GM19025 (cell line): ENCODE results near the gene OR10V1.

ENCODE experiments used
- ATAC-seq: cut with Tn5 transposase; IDR thresholded peaks from one replicate; pipeline ENCODE4 v1.9.1; 2021; ENCODE audit warnings: mild to moderate bottlenecking, low read depth, moderate library complexity; ENCODE audit not compliant: unreplicated experiment

OR10V1 gene, protein sequence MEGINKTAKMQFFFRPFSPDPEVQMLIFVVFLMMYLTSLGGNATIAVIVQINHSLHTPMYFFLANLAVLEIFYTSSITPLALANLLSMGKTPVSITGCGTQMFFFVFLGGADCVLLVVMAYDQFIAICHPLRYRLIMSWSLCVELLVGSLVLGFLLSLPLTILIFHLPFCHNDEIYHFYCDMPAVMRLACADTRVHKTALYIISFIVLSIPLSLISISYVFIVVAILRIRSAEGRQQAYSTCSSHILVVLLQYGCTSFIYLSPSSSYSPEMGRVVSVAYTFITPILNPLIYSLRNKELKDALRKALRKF

DNA sequence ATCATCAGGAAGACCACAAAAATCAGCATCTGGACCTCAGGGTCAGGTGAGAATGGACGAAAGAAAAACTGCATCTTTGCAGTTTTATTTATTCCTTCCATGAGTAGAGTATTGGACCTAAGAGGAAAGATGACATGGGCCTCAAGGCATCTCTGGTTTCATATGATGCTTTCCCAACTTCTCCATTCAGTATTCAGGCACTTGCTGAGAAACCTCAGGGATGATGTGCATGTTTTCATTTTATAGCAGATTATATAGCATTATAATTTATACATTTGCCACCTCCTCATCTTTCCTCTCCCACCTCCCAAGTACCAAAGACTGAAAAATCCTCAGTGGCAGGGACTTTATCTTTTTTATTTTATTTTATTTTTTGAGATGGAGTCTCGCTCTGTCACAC, at the start of gene OR10V1:
OR10V1 (minus strand) TSS at position 101 of the 400 bp plus-strand sequence; CDS start at position 101, 0 bp downstream.
- no peak for ATAC-seq

DNA sequence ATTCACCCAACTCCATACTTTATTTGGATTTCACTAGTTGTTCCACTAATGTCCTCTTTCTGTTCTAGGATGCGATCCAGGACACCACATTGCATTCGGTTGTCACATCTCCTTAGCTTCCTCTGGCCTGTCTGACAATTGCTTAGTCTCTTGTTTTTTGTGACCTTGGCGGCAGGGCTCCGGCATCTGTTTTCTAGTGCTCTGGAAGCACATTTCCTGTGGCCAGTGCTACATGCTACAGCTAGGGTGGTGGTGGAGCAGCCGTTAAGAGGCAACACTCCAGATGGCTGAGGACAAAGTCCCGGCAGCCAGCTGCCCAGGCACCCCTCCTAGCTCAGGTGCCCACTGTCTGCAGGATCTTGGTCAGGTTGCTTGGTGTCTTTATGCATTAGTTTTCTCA, 48.3 kb upstream of the OR10V1 start:
- no peak for ATAC-seq

DNA sequence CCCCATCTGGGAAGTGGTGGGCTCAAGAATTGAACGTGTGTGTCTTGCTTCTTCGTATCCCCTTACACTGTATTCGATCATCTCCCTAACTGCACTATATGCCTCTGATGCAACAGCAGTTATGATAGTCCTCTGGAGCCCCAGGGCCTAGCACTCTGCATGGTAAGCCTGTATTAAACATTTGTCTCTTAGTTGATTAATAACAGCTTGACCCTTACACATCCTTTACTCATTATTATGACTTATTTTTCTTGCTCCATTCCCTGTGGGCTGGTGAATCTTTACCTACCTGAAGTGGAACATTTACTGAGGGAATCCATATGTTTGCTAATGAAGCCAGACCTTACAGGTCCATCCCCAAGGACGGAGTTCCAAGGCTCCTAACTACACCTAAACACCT, 47.1 kb upstream of the OR10V1 start:
- no peak for ATAC-seq

DNA sequence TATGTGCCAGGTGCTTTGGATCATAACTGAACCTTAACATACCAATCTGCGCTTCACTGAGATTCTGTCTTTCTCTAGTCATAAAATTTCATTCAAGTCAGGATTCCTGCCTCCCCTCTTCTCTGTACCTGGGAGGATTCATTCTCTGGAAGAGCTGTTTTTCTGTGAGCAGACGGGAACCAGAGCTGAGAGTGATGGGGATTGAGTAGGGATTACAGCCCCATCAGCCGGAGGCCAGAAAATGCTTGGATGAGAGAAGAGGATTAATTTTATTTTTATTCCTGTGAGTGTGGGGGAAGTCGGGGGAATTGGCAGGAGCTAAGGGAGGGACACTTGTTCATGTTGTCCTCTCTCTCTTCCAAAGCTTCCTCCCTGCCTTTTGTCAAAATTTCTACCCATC, 46.3 kb upstream of the OR10V1 start:
- ATAC-seq: no peak

DNA sequence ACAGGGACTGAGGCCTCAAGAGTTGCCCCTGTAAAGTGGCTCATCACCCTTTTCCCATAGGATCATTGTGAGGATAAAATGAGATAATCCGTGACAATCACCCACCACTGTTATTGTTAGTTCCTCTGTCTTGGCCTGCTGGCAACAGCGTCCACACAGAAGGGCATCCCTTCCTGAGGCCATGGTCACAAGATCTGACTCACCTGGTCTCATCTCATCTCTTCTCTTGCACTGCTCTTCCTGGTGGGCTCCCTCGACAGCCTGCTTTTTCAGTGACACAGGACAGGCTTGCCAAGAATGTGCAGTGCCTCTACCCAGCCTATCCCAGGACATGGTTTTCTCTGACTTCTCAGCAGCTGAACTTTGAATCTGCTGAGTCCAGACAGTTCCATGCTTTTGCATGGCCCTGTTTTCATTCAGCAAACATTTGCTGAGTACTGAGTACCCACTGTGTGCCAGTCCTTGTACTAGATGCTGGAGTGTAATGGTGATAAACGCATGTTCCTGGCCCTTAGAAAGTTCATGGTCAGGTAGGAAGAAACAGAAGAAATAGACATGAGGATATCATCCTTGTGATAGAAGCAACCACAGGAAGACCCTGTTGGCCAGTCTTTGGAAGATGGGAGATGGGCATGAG, 44.9 kb upstream of the OR10V1 start:
- ATAC-seq: no peak

DNA sequence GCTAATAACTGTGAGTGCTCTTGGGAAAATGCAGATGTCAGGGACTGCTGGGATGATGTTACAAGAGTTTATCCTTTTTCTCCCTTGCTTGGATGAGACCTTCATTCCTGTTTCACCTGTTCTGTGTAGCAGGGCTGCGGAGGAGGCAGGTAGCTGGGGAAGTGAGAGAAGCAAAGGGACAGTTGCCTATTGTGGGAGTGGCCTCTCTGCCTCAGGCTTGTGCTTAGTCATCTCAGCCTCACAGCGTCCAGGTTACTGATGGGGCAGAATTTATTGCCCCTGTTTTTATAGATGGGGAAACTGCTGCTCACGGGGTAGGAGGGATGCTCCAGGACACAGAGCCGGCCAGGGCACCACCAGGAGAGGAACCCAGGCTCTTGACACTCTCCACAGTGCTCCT, 43.2 kb upstream of the OR10V1 start:
- no peak for ATAC-seq

DNA sequence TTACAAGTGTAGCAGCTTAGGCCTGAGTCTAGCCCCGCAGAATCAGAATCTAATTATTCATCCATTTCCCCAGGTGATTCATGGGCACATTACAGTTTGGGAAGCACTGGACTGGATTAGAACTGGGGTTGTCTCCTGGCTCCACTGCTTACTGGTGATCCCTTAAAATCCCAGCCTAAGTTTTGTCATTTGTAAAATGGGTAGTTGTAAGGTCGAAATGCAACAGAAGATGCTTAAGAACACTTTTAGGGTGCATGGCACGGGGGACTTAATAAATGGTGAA, 42.9 kb upstream of the OR10V1 start:
- no peak for ATAC-seq

DNA sequence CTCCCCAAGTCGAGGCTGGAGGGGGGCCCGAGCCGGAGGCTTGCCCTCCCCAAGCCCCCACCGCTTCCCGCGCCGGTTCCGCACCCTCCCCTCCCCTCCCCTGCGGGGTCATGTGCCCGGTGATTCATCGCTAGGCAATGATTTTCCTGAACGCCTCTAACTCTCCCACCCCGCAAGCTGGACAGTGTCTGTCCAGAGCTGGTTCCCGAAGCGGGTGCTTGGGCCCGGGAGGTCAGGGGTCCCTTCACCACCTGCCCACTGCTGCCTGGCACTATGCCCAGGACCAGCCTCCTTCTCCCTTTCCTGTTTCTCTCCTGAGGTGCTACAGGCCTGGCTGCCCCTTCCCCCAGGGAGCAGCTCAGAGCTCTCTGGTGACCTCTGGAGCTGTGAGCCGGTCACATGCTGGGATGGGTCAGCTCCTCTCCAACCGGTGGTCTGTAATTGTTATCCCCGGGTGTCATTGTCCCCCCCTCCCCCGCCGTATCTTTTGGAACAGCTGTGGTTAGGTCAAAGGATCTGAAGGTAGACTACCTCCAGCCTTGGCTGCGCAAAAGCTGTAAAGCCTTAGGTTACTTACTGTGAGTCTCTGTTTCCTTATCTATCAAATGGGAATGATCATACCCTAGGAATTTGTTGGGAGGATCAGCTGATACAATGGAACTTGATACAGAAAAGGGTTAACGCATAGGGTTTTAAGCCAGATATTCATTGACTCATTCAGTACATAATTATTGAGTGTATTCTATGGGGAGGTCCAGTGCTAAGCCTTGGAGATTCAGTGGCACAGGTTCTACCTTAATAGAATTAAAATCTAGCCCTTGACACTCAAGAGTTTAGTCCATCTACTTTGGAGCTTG, 42.3 kb upstream of the OR10V1 start:
- ATAC-seq: no peak

DNA sequence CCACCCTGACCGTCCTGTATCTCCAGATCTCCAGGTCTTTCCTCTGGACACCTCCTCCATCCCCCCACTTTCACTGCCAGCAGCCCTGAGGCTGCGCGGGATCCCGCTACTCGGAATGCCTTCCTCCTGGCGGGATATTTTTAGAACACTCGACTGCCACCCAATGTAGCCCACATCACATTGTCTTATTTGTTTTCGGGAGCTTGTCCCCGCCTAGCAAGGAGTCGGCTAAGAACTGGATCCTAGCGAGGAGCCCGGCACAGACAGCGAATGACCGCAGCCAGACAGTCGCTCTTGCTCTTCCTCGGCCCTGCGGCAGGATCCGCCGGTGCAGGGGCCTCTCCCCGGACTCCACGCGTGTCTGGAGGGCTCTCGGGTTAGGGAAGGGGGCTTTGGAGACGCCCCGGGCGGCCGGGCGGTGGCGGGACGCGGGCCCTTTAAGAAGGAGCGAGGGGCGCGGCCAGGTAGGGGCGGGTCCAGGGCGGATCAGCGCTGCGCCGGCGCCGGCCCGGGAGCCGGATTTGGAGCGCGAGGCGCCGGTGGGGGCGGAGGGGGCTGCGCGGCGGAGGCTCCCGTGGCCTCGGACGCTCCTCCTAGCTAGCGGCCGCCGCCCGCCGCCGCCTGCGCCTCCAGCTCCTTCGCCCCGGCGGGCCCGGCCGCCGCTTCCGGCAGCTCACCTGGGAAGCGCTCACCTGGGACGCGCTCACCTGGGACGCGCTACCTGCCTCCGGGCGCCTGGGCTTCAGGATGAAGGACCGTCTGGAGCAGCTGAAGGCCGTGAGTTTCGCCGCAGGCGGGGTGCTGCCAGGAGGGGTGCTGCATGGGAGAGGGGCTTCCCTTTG, 41.4 kb upstream of the OR10V1 start, which contains the start of gene STX3:
STX3 (plus strand) TSS at position 518 of the 842 bp plus-strand sequence; CDS start at position 748, 230 bp downstream.
- ATAC-seq: peak; percentile 62

DNA sequence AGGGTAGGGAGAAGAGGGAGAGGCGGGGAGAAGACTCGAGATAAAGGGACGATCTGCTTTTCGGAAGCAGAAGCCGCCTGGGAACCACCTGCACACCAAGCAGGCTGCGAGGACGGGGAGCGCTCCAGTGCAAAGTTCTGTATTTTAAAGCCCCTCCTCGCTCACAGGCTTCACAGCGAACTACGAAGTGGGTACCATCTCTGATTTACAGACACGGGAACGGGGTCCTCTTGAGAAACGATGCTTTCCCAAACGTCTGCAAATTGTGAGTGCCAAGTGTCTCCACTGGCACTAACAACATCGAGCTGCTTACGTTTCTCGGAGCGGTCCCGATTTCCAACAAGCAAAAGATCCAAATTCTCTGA, 40.8 kb upstream of the OR10V1 start:
- peak; percentile 12 for ATAC-seq

DNA sequence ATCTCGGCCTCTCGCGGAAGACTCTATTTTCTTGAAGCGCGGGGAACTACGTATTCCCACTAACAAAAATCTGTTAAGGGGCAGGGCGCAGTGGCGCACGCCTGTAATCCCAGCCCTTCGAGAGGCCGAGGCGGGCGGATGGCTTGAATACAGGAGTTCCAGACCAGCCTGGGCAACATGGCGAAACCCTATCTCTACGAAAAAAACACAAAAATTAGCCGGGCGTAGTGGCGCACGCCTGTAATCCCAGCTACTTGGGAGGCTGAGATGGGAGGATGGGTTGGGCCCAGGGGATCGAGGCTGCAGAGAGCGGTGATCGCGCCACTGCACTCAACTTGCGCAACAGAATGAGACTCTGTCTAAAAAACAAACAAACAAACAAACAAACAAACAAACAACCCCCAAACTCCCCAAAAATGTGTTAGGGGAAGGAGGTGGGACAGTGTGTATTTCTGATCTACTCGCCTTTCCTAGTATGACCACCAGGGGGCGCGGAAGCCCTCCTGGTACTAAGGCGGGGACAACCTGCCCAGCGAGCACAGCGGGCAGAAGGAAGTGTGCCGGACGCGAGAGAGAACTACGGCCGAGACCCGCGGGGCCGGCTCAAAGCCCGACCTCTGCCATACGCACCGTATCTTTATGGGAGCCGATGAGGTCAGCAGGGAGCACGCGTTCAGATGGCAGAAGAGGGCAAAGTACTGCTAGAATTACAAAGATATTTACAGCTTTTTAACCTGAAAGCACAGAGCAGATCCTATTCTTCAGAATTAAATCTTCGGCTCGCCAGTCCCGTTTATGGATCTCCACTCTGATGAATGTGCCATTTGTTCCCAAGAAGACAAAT, 40.2 kb upstream of the OR10V1 start:
- ATAC-seq: peak; percentile 75

DNA sequence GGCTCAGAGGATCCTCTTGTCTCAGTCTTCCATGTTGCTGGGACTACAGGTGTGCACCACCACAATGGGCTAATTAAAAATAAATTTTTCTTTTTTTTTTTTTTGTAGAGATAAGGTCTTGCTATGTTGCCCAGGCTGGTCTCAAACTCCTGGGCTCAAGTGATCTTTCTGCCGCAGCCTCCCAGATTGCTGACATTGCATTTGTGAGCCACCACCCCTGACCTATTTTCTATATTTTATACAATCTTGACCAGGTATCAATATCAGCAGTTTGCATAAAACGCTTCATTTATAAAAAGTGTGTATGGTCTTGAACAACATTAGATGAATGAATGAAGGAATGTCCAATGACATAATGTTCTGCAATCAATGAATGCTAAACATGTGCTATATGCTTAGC, 32.5 kb upstream of the OR10V1 start:
- ATAC-seq: no peak

DNA sequence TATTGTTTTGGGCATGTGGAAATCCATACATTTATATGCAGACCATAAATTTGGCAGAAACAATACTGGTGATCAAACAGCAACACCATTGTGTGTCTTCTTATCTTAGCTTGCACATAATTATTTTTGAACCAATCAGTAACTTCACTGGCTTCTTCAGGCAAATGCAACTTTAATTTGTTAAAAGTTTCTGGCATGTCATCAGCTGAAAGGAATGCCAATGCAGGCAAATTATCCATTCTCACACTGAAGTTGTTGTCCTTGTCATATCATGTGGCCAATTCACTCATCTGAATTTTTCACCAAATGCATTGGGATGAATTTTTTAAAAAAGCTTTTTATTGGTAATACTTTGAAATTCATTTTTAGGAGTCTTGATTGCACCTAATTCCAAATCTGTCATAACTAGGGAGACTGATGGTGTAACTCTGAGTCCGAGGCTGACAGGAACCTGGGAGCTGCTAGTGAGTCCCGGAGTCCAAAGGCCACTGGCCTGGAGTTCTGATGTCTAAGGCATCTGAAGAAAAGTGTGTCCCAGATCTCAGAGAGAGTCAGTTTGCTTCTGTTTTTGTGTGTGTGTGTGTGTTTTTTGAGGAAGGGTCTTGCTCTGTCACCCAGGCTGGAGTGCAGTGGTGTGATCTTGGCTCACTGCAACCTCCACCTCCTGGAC, 17.4 kb upstream of the OR10V1 start:
- no peak for ATAC-seq

DNA sequence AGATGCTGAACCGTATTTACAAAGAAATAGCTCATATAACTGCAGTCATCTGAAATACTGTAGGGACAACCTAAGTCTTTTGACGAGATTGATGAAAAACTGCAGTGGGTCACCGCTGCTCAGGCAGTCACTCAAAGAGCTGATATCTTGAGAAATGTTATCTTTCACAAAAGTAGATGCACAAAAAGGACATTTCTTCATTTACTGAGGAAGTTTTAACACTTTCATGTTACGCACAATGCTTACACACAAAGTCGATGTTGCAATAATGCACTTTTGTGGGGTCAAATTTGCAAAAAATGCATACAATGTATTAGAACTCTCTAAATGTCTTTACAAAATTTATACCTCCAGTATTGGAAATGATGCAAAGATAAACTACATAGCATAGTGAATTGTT, 16.2 kb upstream of the OR10V1 start:
- no peak for ATAC-seq

DNA sequence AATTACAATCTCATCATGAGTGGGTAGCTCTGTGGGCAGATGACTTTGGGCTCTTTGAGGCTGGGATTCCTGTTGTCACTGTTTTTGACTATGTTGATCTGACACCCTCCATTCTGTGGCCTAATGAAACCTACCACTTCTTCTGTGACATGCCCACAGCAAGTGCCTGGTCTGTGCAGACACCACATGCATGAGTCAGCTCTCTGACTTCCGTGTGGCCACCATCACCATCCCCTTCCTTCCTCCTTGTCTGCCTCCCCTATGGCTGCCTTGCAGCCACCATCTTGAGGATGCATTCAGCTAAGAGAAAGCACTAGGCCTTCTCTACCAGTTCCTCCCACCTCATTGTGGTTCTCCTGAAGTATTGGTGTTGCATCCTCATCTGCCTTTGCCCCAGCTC, 15.3 kb upstream of the OR10V1 start:
- ATAC-seq: no peak

DNA sequence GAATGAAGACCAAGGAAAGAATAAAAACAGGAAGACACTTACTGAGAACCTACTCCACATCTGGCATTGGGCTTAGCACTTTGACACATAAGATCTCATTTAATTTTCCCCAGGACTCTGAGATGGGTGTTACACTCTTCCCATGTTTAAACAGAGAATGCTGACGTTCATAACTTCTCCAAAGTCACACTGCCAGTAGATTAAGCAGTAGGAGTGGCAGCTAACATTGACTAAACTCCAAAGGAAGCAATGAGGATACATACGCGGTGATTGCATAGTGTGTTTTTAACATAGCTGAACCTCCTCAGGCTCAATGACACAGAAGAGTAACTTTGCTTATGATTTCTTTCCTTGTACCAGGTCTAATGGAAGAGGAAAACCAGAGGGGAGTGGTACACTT, 14.5 kb upstream of the OR10V1 start:
- no peak for ATAC-seq

DNA sequence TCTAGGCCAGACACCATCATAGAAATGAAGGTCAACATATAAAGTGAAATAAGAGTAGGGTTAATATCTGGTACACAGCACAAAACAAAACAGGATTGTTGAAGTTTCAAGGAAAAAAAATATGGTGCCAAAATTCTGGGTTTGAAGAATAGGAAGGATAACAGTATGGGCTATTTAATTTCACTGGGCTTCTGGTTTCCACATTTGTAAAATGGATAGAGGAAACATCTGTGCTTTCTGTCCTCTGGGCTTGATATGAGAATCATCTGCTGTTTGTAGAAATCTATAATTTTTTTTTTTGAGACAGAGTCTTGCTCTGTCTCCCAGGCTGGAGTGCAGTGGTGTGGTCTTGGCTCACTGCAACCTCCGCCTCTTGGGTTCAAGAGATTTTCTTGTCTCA, 13.8 kb upstream of the OR10V1 start:
- no peak for ATAC-seq

DNA sequence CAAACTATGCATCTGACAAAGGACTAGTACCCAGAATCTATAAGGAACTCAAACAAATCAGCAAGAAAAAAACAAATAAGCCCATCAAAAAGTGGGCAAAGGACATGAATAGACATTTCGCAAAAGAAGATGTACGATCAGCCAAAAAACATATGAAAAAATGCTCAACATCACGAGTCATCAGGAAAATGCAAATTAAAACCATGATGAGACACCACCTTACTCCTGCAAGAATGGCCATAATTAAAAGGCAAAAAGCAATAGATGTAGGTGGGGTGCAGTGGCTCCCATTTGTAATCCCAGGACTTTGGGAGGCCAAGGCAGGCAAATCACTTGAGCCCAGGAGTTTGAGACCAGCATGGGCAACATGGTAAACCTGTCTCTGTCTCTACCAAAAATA, 10.4 kb upstream of the OR10V1 start:
- ATAC-seq: no peak

DNA sequence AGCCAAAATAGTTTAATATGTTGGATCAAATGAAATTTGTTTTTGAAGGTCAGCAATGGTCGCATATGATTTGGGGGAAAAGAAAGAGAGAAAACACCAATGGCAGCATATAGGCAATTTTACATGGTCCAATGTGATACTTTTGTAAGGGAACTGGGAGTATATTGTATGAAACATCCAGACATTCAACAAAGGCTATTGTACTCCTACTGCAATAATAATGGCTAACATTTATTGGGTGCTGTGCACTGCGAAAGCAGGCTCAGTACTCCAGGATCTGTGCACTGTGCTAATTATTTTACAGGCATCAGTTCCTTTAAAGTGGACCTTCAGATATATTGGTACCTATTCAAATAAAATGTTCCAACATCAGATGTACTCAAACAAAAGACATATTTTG, 5.9 kb upstream of the OR10V1 start:
- ATAC-seq: no peak
